AG09309 (cell line): Measurements from ENCODE around the gene PAFAH2.

Source experiments
- DNase-seq: peaks from one replicate; pipeline ENCODE4 v3.0.0-alpha.2; 2010; ENCODE audit warnings: low read depth
- H3K4me3 ChIP-seq: 2 replicates; pipeline ENCODE4 v1.5.1; 2011; ENCODE audit warnings: mild to moderate bottlenecking, low read depth, low read length, moderate library complexity; ENCODE audit not compliant: control insufficient read depth
- CTCF ChIP-seq: IDR thresholded peaks from 2 replicates; pipeline ENCODE4 v1.5.1; 2011; ENCODE audit warnings: mild to moderate bottlenecking, low read depth, low read length, inconsistent platforms; ENCODE audit not compliant: insufficient read depth, control insufficient read depth; ENCODE audit errors: missing control alignments

PAFAH2 gene

GRCh38 chr1:26025060-26025459, 27.2 kb upstream of the PAFAH2 start:
- DNase-seq = no peak
- H3K4me3 ChIP-seq = no peak overlapping the region
- no peak for TF ChIP-seq CTCF

- no peak overlapping the region for H3K4me3 ChIP-seq
- no peak for DNase-seq
- TF ChIP-seq CTCF = no peak
These were observed 26.0 kb upstream of the PAFAH2 start for GRCh38 chr1:26023826-26024225.

- no peak overlapping the region for H3K4me3 ChIP-seq
- DNase-seq = no peak
- no peak for TF ChIP-seq CTCF
These were observed 25.1 kb upstream of the PAFAH2 start for GRCh38 chr1:26023009-26023408.

- DNase-seq = no peak
- TF ChIP-seq CTCF = no peak
- H3K4me3 ChIP-seq = no peak overlapping the region
These were observed 24.5 kb upstream of the PAFAH2 start for GRCh38 chr1:26022404-26022779.

GRCh38 chr1:26021647-26022403, 24.0 kb upstream of the PAFAH2 start, which contains the start of gene EXTL1:
TSS of gene EXTL1 (plus strand) at chr1:26021775. CDS start at chr1:26022647, 872 bp downstream.
- DNase-seq = no peak
- peak within 1 kb of the TSS; percentile 22 for H3K4me3 ChIP-seq
- TF ChIP-seq CTCF = no peak

- no peak for TF ChIP-seq CTCF
- no peak for DNase-seq
- H3K4me3 ChIP-seq = no peak overlapping the region; the same call in 1 of the 2 replicates
These were observed 23.2 kb upstream of the PAFAH2 start for GRCh38 chr1:26020941-26021646.
